HEK293 (cell line): ENCODE measurements around the gene ERI3.

Source experiments
- CTCF ChIA-PET: fragments of 350-600 bp; formaldehyde crosslinking; extraction: SDS; loops from one replicate; lab custom pipeline; 2021; ENCODE audit warnings: antibody characterized with exemption; lab: Yijun Ruan, JAX
- POLR2A ChIA-PET: fragments of 300-600 bp; formaldehyde crosslinking; extraction: SDS; loops from one replicate; lab custom pipeline; 2020; ENCODE audit warnings: antibody characterized with exemption, inconsistent platforms; lab: Yijun Ruan, JAX
- H3K27ac ChIP-seq: fragments of 200-500 bp; sonication (Bioruptor generic); 2 replicates; pipeline ENCODE4 v1.5.1; 2014; ENCODE audit warnings: low read depth, low read length, control low read depth, inconsistent platforms; ENCODE audit errors: extremely low read depth
- H3K36me3 ChIP-seq, 2 experiments: fragments of 200-500 bp in 1 of 2; sonication (Bioruptor generic) in 1 of 2; 1 replicate in 1 of 2; 2 replicates in 1 of 2; pipeline ENCODE4 v1.5.1; 2014 to 2017; ENCODE audit warnings: inconsistent platforms in 2 of 2, low read length in 2 of 2; ENCODE audit not compliant: control insufficient read depth in 2 of 2, insufficient read depth in 1 of 2
- H3K4me1 ChIP-seq: fragments of 200-500 bp; sonication (Bioruptor generic); 2 replicates; pipeline ENCODE4 v1.5.1; 2014; ENCODE audit warnings: mild to moderate bottlenecking, low read length, inconsistent platforms; ENCODE audit not compliant: control insufficient read depth, insufficient read depth
- H3K4me3 ChIP-seq: 2 replicates; pipeline ENCODE4 v1.5.1; 2011; ENCODE audit warnings: low read depth, mild to moderate bottlenecking, control low read depth, low read length, moderate library complexity
- H3K9me3 ChIP-seq: fragments of 200-500 bp; sonication (Bioruptor generic); 2 replicates; pipeline ENCODE4 v1.5.1; 2014; ENCODE audit warnings: low read depth, low read length, inconsistent platforms; ENCODE audit not compliant: control insufficient read depth, insufficient read depth
- GLIS1 ChIP-seq: fragments of 450-650 bp; formaldehyde crosslinking; IDR thresholded peaks from 2 replicates; pipeline ENCODE4 v1.5.1; 2016; ENCODE audit warnings: missing biosample characterization, missing genetic modification characterization
- HOXC10 ChIP-seq: sonication (generic); formaldehyde crosslinking; IDR thresholded peaks from 2 replicates; pipeline ENCODE4 v1.8.1; 2023; ENCODE audit warnings: mild to moderate bottlenecking, missing genetic modification reagents
- KLF7 ChIP-seq: fragments of 450-650 bp; formaldehyde crosslinking; IDR thresholded peaks from 2 replicates; pipeline ENCODE4 v1.5.1; 2016; ENCODE audit warnings: missing biosample characterization, missing genetic modification characterization, borderline replicate concordance
- PBX3 ChIP-seq: sonication (generic); formaldehyde crosslinking; IDR thresholded peaks from 2 replicates; pipeline ENCODE4 v1.8.1; 2022; ENCODE audit warnings: mild to moderate bottlenecking, moderate library complexity, missing genetic modification reagents
- TCF7L2 ChIP-seq: IDR thresholded peaks from 2 replicates; pipeline ENCODE4 v1.6.1; 2011; ENCODE audit warnings: low read depth, mild to moderate bottlenecking, inconsistent platforms, low read length, moderate library complexity, borderline replicate concordance
- ZBTB6 ChIP-seq: fragments of 450-650 bp; formaldehyde crosslinking; IDR thresholded peaks from 2 replicates; pipeline ENCODE4 v1.5.1; 2017; ENCODE audit warnings: missing biosample characterization, missing genetic modification characterization
- ZBTB8A ChIP-seq: fragments of 450-650 bp; formaldehyde crosslinking; IDR thresholded peaks from 2 replicates; pipeline ENCODE4 v1.5.1; 2016; ENCODE audit warnings: missing biosample characterization, missing genetic modification characterization
- ZNF155 ChIP-seq: fragments of 450-650 bp; formaldehyde crosslinking; IDR thresholded peaks from 2 replicates; pipeline ENCODE4 v1.5.1; 2016; ENCODE audit warnings: missing biosample characterization, missing genetic modification characterization
- ZNF335 ChIP-seq: fragments of 450-650 bp; formaldehyde crosslinking; conservative IDR thresholded peaks from 2 replicates; pipeline ENCODE4 v1.5.1; 2016; ENCODE audit warnings: missing biosample characterization, missing genetic modification characterization
- ZNF404 ChIP-seq: fragments of 450-650 bp; formaldehyde crosslinking; IDR thresholded peaks from 2 replicates; pipeline ENCODE4 v1.5.1; 2017; ENCODE audit warnings: missing biosample characterization, missing genetic modification characterization
- ZNF530 ChIP-seq: fragments of 450-650 bp; formaldehyde crosslinking; IDR thresholded peaks from 2 replicates; pipeline ENCODE4 v1.5.1; 2016; ENCODE audit warnings: low read depth, missing biosample characterization, missing genetic modification characterization
- ZNF654 ChIP-seq: fragments of 450-650 bp; formaldehyde crosslinking; IDR thresholded peaks from 2 replicates; pipeline ENCODE4 v1.5.1; 2016; ENCODE audit warnings: low read depth, missing biosample characterization, missing genetic modification characterization
- ZXDB ChIP-seq: fragments of 450-650 bp; formaldehyde crosslinking; IDR thresholded peaks from 2 replicates; pipeline ENCODE4 v1.5.1; 2016; ENCODE audit warnings: missing biosample characterization, missing genetic modification characterization
- TF ChIP-seq, protein P1 (sequence below): fragments of 450-650 bp; formaldehyde crosslinking; IDR thresholded peaks from 2 replicates; pipeline ENCODE4 v1.5.1; 2016; ENCODE audit warnings: missing biosample characterization, missing genetic modification characterization
- TF ChIP-seq, protein P2 (sequence below): fragments of 450-650 bp; formaldehyde crosslinking; conservative IDR thresholded peaks from 2 replicates; pipeline ENCODE4 v1.5.1; 2016; ENCODE audit warnings: low read depth, missing biosample characterization, missing genetic modification characterization

The ERI3 gene

GRCh38 chr1:44292651-44293050, 62.4 kb downstream of the ERI3 start:
- H3K27ac ChIP-seq: no peak overlapping the region
- peaks cover 0 to 99% of the 10 kb centered on the region in 2 experiments; a peak in 1 of 3 replicates for H3K36me3 ChIP-seq
- H3K9me3 ChIP-seq: no peaks in the 10 kb centered on the region
- no peak overlapping the region for H3K4me3 ChIP-seq
- ChIA-PET CTCF (interaction anchor here (1.9 kb wide), 1 partner anchor 75 kb away, joined by 9 read pairs; no protein-coding TSS in a partner anchor), POLR2A (no interaction called here)
- no peak for TF ChIP-seq TCF7L2
- TF ChIP-seq, protein P1, sequence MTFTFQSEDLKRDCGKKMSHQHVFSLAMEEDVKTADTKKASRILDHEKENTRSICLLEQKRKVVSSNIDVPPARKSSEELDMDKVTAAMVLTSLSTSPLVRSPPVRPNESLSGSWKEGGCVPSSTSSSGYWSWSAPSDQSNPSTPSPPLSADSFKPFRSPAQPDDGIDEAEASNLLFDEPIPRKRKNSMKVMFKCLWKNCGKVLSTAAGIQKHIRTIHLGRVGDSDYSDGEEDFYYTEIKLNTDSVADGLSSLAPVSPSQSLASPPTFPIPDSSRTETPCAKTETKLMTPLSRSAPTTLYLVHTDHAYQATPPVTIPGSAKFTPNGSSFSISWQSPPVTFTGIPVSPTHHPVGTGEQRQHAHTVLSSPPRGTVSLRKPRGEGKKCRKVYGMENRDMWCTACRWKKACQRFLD: no peak
- TF ChIP-seq ZNF654 (tag by site-specific recombination): no peak
- no peak for TF ChIP-seq HOXC10 (CRISPR knock-in tag)
- TF ChIP-seq ZNF155: no peak
- no peak for TF ChIP-seq ZXDB (tag by site-specific recombination)
- no peak for TF ChIP-seq PBX3 (CRISPR knock-in tag)
- no peak for TF ChIP-seq ZBTB8A (tag by site-specific recombination)
- TF ChIP-seq ZNF335 (tag by site-specific recombination): no peak
- no peak for TF ChIP-seq ZNF530
- TF ChIP-seq, protein P2, sequence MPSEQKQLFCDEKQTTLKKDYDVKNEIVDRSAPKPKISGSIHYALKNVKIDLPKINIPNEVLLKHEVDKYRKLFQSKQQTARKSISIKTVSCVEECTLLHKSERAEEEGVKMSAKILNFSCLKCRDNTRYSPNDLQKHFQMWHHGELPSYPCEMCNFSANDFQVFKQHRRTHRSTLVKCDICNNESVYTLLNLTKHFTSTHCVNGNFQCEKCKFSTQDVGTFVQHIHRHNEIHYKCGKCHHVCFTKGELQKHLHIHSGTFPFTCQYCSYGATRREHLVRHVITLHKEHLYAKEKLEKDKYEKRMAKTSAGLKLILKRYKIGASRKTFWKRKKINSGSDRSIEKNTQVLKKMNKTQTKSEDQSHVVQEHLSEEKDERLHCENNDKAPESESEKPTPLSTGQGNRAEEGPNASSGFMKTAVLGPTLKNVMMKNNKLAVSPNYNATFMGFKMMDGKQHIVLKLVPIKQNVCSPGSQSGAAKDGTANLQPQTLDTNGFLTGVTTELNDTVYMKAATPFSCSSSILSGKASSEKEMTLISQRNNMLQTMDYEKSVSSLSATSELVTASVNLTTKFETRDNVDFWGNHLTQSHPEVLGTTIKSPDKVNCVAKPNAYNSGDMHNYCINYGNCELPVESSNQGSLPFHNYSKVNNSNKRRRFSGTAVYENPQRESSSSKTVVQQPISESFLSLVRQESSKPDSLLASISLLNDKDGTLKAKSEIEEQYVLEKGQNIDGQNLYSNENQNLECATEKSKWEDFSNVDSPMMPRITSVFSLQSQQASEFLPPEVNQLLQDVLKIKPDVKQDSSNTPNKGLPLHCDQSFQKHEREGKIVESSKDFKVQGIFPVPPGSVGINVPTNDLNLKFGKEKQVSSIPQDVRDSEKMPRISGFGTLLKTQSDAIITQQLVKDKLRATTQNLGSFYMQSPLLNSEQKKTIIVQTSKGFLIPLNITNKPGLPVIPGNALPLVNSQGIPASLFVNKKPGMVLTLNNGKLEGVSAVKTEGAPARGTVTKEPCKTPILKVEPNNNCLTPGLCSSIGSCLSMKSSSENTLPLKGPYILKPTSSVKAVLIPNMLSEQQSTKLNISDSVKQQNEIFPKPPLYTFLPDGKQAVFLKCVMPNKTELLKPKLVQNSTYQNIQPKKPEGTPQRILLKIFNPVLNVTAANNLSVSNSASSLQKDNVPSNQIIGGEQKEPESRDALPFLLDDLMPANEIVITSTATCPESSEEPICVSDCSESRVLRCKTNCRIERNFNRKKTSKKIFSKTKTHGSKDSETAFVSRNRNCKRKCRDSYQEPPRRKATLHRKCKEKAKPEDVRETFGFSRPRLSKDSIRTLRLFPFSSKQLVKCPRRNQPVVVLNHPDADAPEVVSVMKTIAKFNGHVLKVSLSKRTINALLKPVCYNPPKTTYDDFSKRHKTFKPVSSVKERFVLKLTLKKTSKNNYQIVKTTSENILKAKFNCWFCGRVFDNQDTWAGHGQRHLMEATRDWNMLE (tag by site-specific recombination): no peak
- no peak for TF ChIP-seq KLF7 (tag by site-specific recombination)
- no peak for TF ChIP-seq ZNF404 (tag by site-specific recombination)
- no peaks in the 10 kb centered on the region for H3K4me1 ChIP-seq

DNA sequence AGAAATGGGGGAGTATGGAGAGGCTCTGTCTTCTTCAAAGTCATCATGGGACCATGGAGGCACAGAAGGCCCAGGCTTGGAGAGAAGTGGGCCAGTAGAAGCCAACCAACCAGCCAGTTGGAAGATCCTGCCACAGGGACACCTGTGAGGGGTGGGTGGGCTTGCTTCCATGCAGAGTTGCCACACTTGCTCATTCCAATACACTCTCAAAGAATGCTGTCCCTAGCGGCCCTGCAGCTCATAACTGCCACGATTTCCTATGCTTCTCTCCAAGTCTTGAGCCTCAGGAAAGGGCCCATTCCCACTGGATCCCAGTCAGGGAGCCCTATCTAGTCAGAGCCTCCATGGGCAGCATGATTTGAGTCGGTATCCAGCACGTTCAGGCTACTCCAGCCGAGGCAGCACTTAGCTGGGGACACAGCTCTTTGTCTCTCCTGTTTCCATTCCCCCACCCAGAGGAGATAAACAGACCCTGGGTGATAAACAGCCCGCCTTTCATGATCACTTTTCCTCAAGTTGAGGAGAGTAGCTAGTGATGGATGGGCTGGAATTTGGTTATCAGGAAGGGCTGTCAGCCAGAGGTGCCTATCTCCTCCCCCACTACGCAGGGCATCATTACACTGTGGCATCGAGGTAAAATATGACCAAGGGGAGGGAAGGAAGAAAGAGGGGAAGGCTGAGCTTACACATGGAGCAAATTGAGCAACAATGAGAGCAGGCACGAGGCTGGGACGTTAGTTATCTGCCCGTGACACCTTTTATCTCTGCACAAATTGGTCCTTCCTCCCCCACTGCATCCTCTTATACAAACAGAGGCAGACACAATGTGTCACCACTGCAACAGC, 64.6 kb downstream of the ERI3 start:
- Histone ChIP-seq H3K9me3 (no peaks in the 10 kb centered on the region), H3K36me3 (peaks cover 0 to 99% of the 10 kb centered on the region in 2 experiments; a peak in 1 of 3 replicates), H3K27ac (no peak overlapping the region), H3K4me1 (no peaks in the 10 kb centered on the region), H3K4me3 (no peak overlapping the region)
- TF ChIP-seq GLIS1 (tag by site-specific recombination) (peak; percentile 80), ZBTB6 (tag by site-specific recombination) (no peak)
- POLR2A ChIA-PET: no interaction called here
- CTCF ChIA-PET: interaction anchor here (0.7 to 1.2 kb wide), 3 partner anchors 23 to 101 kb away, joined by 3 to 6 read pairs (median 4); no protein-coding TSS in a partner anchor
